ENCODE results near the gene GPX2.

The GPX2 gene

DNA sequence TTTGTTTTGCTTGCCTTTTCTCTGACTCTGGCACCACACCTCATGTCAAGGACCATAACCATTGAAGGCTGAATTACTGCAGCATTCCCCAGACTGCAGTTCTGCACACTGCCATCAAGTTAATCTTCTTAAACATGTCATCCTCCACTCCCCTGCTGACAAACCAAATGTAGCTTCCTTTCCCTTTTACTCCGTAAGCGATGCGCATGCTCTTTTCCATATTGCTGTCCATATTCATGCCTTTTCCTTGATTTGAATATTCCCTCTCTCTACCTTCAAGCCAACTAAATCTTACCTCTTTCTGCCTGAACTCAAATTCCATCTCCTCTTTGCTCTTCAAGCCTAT is 13.6 kb downstream of the GPX2 start:
- no peak for DNase-seq (ENCODE audit: low read depth)
- H3K4me3 ChIP-seq (ENCODE audit: low read depth, low read length), result no peak overlapping the region
- TF ChIP-seq, protein P1, sequence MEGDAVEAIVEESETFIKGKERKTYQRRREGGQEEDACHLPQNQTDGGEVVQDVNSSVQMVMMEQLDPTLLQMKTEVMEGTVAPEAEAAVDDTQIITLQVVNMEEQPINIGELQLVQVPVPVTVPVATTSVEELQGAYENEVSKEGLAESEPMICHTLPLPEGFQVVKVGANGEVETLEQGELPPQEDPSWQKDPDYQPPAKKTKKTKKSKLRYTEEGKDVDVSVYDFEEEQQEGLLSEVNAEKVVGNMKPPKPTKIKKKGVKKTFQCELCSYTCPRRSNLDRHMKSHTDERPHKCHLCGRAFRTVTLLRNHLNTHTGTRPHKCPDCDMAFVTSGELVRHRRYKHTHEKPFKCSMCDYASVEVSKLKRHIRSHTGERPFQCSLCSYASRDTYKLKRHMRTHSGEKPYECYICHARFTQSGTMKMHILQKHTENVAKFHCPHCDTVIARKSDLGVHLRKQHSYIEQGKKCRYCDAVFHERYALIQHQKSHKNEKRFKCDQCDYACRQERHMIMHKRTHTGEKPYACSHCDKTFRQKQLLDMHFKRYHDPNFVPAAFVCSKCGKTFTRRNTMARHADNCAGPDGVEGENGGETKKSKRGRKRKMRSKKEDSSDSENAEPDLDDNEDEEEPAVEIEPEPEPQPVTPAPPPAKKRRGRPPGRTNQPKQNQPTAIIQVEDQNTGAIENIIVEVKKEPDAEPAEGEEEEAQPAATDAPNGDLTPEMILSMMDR (IDR thresholded peaks at IDR 0.05; ENCODE audit: insufficient read depth, low read depth, low read length, missing control alignments), result no peak

DNA sequence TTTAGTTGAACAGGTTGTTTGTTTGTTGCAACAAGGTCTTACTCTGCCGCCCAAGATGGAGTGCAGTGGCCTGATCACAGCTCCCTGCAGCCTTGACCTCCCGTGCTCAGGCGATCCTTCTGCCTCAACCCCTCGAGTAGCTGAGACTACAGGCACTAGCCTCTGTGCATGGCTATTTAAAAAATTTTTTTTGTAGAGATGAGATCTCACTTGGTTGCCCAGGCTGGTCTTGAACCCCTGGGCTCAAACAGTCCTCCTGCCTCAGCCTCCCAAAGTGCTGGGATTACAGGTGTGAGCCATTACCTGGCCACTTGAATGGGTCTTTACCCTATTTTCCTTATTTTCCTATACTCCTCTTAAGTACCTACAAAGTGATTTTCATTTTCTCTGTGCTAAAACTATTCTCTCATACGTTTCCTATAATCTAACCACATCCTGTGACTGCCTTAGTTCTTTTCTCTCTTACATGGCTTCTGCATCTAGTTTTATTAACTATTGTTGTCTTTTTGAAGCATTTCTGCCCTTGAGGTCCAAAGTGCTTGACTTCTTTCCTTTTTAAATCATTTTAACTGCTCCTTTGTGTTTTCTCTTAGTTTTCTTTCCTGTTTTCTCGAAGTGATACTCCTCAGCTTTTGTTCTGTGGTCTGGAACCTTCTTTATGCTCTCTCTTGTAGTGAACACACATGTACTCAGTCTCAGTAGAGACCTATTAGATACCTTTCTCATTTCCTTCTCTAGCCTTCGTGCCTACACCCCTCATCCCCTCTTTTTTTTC is 14.1 kb downstream of the GPX2 start:
- DNase-seq (ENCODE audit: low read depth), result peak; percentile 29
- TF ChIP-seq, protein P1 (IDR thresholded peaks at IDR 0.05; ENCODE audit: insufficient read depth, low read depth, low read length, missing control alignments), result no peak
- no peak overlapping the region for H3K4me3 ChIP-seq (ENCODE audit: low read depth, low read length)

DNA sequence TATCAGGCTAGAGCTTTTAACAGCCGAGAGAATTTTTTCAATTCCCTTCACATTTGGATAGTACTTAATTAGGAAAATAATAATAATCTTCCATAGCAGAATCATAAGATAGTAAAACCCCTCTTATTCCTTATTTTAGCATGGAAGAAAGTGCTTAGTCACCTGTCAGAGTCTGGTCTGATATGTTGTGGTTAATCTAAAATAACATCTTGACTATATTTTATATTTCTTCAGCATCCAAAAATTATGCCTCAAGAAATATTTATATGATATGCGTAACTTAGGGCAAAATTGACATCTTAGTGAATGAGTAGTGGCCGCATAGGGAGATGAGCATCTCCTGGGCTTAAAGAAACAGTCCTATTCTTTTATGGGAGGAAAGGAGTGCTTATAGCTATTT is 15.5 kb downstream of the GPX2 start:
- no peak overlapping the region for H3K4me3 ChIP-seq (ENCODE audit: low read depth, low read length)
- TF ChIP-seq, protein P1 (IDR thresholded peaks at IDR 0.05; ENCODE audit: insufficient read depth, low read depth, low read length, missing control alignments), result no peak
- DNase-seq (ENCODE audit: low read depth), result no peak

DNA sequence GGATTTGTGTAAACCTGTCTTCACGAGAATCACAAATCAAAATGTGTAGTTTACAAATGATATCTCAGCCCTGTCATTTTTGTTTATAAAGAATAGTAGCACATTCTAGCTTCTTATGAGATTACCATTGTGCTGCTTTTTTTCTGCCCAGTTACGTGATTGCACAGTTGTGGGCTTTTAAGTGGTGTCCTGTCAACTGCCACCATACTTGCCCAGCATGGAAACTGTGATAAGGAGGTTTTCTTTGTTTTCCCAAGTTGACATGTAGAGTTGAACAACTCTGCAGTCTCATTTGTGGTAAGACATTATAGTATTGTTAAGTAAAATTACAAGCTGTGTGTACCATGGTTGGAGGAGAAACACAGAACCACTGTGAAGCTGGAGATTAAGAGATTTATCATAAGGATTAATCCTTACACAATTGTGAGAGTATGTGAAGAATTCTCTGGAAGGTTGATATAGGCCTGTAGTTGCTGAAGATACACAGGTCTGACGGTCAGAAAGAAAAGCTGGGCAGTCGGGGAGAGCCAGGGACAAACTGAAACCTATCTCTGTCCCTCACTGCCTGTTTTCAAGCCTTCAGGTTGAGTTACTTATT is 16.0 kb downstream of the GPX2 start:
- no peak overlapping the region for H3K4me3 ChIP-seq (ENCODE audit: low read depth, low read length)
- TF ChIP-seq, protein P1 (IDR thresholded peaks at IDR 0.05; ENCODE audit: insufficient read depth, low read depth, low read length, missing control alignments), result no peak
- no peak for DNase-seq (ENCODE audit: low read depth)

DNA sequence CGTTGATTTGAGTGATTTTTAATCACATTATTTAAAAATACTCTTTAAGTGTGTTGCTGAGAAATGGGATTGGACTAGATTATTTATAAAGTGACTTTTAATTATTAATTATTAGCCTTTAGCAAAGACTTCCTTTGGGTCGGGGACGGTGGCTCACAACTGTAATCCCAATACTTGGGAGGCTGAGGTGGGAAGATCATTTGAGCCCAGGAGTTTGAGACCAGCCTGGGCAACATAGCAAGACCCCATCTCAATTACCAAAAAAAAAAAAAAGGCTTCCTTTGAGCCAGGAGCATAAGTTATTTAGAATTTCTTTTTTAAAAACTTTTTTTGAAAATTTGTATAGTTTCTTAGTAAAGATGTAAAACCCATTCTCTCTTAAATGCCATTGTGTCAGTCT is 19.5 kb downstream of the GPX2 start:
- TF ChIP-seq, protein P1 (IDR thresholded peaks at IDR 0.05; ENCODE audit: insufficient read depth, low read depth, low read length, missing control alignments), result no peak

DNA sequence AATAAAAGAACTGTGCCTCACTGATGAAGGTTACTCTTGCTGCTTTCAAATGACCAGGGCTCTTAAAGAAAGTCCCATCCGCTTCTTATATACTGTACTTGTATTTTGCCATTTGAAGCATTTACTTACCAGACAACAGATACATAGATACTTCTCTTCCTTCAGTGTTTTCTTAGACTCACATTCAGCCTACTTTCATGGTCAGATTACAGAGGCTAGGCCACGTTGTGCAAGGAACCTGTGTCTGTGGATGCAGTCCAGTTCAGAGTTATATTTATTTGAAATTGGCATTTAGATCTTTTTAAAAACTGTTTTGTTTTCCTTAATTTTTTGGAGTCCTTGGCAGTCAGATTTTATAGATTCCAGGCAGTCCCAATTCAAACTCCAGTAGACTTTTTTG is 22.1 kb downstream of the GPX2 start:
- no peak overlapping the region for H3K4me3 ChIP-seq (ENCODE audit: low read depth, low read length)
- DNase-seq (ENCODE audit: low read depth), result no peak
- TF ChIP-seq, protein P1 (IDR thresholded peaks at IDR 0.05; ENCODE audit: insufficient read depth, low read depth, low read length, missing control alignments), result no peak

More for the DNA sequence above, 19.5 kb downstream of the GPX2 start:
- no peak overlapping the region for H3K4me3 ChIP-seq (ENCODE audit: low read depth, low read length)
- no peak for DNase-seq (ENCODE audit: low read depth)
